ENCODE data around the gene LYRM4.

- TF ChIP-seq, protein P1, sequence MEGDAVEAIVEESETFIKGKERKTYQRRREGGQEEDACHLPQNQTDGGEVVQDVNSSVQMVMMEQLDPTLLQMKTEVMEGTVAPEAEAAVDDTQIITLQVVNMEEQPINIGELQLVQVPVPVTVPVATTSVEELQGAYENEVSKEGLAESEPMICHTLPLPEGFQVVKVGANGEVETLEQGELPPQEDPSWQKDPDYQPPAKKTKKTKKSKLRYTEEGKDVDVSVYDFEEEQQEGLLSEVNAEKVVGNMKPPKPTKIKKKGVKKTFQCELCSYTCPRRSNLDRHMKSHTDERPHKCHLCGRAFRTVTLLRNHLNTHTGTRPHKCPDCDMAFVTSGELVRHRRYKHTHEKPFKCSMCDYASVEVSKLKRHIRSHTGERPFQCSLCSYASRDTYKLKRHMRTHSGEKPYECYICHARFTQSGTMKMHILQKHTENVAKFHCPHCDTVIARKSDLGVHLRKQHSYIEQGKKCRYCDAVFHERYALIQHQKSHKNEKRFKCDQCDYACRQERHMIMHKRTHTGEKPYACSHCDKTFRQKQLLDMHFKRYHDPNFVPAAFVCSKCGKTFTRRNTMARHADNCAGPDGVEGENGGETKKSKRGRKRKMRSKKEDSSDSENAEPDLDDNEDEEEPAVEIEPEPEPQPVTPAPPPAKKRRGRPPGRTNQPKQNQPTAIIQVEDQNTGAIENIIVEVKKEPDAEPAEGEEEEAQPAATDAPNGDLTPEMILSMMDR (IDR thresholded peaks at IDR 0.05; ENCODE audit: low read depth, low read length): no peak
- TF ChIP-seq EZH2phosphoT487 (IDR thresholded peaks at IDR 0.05; ENCODE audit: low read depth): no peak
Measured at GRCh38 chr6:5302220-5302946, 41.6 kb upstream of the LYRM4 start.
